ENCODE results near the gene ERN1.

ERN1 gene

GRCh38 chr17:64107500-64108236, 22.3 kb downstream of the ERN1 start:
- no peak for DNase-seq

DNA sequence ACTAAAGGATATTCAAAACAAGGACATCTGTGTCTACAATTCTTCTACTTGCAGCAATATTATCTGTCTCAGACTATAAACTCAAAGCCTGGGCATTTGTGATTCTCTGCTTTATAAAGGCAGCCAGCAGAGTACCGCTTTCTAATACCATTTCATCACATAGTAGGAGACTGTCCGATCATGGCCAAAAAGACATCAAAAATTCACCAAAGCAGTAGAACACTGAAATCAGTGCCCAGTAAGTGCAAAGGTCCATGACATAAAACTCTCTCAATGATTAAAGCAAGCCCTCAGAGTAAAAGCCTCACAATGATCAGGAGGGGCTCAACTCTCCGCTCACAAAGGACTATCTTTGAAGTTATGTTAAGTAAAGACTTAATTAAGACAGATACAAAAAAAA, 23.0 kb downstream of the ERN1 start:
- DNase-seq, result no peak

DNA sequence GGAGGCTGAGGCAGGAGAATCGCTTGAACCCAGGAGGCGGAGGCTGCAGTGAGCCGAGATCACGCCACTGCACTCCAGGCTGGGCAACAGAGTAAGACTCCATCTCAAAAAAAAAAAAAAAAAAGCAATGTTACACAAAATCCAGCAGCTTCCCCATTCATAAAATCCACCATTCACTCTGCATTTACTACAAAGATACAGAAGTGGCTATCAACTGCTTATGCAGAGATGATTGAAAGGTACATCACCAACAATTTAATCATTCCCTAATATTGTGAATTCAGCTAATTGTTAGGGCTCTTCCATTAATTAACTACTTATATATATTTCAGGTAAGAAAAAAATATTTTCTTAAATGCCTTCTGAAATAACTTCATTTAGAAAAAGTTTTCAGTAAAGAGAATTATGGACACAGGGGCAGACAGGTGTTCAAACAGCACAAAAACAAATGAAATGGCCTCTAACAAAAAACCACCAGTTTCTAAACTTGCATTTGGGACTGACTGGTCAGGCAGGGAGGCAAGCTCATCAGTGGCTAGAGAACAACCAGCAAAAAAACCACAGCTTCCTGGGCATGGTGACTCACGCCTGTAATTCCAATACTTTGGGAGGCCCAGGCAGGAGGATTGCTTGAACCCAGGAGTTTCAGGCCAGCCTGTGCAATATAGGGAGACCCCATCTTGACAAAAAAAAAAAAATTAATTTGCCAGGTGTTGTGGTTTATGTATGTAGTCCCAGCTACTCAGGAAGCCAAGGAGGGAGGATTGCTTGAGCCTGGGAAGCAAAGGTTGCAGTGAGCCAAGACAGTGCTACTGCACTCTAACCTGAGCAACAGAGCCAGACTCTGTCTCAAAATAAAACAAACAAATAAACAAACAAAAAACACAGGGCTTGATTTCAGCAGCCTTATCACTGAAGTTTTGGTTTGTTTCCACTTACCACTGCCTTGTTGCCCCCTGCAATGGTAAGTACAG, 26.3 kb downstream of the ERN1 start:
- no peak for DNase-seq

DNA sequence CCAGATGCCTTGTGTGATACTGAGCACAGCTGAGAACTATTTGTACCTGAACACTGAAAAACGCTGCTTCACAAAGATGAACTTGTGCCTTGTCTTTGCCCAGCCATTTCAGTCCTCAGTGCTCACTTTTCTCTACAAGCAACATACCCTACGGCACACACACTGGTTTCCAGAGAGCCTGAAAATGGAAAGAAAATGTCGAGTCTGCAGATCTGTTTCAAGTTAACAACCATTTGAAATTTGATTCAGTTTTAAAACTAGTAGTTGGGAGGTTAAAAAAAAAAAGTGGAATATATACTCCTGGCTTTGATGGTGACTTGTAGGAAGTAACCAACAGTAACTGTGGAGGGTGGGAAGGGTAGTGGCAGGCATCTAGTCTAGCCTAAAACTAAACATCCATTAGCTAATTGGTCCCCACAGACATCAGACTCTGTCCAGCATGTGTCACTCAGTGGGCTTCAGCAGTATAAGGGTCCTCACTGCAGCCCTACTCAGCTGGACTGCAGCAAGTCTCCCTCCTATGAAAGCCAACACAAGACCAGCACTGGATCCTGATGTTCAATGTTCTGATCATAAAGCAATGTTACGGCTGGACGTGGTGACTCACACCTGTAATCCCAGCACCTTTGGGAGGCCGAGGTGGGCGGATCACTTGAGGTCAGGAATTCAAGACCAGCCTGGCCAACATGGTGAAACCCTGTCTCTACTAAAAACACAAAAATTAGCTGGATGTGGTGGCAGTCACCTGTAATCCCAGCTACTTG, 27.1 kb downstream of the ERN1 start:
- DNase-seq, result no peak

GRCh38 chr17:64099543-64099942, 30.4 kb downstream of the ERN1 start:
- no peak for DNase-seq

GRCh38 chr17:64097196-64097936, 32.6 kb downstream of the ERN1 start:
- DNase-seq, result no peak

- DNase-seq, result no peak
These were observed 33.9 kb downstream of the ERN1 start for GRCh38 chr17:64096037-64096436.

DNA sequence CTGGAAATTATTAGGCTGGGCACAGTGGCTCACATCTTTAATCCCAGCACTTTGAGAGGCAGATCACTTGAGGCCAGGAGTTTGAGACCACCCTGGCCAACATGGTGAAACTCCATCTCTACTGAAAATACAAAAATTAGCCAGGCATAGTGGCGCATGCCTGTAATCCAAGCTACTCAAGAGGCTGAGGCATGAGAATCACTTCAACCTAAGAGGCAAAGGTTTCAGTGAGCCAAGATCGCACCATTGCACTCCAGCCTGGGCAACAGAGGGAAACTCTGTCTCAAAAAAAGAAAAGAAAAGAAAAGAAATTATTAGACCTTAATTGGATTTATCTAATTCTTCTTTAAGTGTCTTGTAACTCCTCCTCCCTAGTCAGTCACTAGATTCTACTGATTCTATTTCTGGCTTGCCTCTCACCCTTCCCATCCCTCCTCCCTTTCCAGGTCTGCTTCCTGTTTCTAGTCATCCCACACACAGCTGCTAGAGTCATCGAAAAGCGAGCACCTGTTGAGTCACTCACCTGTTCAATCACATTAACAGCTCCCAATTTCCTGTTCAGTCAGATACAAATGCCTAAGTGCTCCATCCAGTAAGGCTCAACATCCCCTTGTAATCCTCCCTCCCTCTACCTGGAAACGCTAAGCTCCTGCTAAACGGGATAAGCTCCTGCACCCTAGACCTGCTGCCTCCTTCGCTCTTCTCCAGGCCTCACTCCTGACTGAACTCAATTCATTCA, 34.6 kb downstream of the ERN1 start:
- no peak for DNase-seq

DNA sequence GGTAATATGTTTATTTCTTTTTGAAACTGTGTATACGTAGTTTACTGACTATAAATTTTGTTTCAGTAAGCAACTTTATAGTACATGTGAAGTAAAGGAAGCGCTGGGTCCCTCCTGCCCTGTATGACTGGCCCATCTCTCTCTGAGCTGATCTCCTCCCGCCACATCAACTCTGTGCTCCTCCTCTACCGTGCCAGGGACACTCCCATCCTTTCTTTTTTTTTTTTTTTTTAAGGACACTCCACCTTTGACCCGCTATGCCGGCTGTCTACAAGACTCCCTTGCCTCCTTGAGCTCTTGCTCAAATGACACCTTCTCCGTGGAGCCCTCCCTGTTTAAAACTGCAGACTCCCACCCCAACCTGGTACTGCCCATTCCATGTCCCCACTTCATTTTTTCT, 35.5 kb downstream of the ERN1 start:
- DNase-seq, result no peak

DNA sequence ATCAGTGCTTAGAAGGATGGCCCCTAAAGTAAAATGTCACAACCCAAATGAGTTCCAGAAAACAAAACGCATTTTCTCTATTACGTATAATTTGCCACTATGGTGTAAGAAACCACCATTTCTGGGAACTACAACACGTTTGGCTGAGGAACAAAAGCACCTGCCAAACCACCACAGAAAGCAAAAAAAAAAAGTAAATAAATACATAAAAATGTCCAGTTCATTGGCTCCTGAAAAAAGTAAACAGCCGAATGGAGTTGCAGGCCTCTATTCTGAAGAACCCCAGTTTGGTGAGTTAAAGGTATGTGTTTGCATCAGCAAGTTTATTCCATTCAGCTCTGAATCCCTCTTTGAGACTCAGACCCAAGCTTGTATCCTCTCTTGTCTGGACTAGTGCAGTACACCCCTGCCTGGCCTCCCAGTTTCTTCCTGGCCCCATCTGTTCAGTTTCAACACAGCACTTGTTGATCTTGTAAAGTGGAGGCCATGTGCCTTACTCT, 36.9 kb downstream of the ERN1 start:
- no peak for DNase-seq

DNA sequence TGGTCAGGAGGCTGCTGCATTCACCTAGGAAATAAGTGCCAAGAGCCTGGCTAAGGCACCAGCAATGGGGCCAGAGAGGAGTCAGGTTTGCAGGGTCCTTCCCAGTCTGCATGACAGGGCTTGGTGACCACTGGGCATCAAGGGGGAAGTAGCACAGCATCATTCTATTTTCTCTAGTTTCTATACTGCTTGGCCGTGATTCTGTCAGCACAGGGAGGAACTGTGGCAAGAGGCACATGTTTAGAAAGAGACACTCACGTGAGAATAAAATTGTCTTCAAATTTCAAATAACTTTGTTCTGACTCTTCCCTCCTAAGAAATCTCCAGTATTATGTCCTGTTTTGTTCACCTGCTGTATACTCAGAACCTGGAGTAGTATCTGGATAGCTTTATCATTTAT, 37.8 kb downstream of the ERN1 start:
- DNase-seq, result no peak

DNA sequence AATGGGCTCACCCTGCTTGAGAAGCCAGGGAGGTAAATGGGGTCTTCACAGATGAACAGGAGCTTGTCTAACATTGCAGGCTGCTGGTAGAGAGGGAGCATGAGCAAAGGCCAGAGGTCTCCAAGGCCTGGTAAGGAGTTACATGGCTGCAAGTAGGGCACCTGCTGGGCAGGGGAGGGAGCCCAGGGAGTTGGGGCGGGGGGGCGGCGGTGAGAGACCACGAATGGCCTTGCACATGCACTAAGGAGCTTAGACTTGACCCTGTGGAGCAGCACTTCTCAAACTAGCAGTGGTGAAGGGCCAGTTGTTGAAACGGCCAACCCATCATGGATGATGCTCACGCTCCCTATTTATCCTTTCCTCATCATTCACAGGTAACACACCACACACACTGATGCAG, 38.4 kb downstream of the ERN1 start:
- DNase-seq, result no peak

DNA sequence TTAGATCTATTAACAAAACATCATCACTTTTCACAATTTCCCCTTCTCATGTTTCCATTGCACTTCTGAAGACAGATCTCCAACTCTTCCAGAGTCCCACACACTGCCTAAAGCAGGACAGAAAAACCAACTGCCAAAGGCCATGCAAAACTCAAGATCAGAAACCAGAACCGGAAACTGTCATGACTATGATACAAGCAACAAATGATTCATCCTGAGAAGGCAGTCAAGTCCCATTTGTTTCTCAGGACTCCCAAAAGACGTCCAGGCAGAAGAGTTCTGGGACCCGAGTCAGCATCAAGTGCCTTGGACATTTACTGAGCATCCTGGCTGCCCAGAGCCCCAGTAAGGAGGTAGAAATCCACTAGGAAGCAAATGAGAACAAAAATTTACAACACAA, 38.8 kb downstream of the ERN1 start:
- DNase-seq, result peak in 1 of 2 experiments; percentile 23

DNA sequence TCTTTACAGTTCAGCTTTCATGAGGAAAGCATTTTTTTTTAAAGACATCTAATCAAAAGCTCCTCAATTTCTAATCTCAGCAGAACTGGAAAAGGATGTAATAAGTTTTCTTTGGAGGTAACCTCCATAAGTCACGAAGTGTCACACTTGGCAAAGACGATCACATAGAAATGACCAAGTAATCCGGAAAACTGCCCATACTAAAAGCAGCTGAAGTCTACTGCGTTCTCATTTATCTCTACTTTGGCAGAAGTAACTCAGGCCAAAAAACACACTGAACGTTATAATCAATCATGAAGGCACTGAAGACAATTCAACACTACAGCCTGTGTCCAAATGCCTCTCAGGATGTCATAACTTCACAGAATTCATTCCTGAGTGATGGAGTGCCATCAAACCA, 39.8 kb downstream of the ERN1 start:
- DNase-seq, result no peak

- no peak for DNase-seq
These were observed 42.5 kb downstream of the ERN1 start for GRCh38 chr17:64087252-64088005.

GRCh38 chr17:64085650-64086005, 44.3 kb downstream of the ERN1 start:
- DNase-seq, result no peak

- no peak for DNase-seq
These were observed 44.8 kb downstream of the ERN1 start for GRCh38 chr17:64084940-64085649.

DNA sequence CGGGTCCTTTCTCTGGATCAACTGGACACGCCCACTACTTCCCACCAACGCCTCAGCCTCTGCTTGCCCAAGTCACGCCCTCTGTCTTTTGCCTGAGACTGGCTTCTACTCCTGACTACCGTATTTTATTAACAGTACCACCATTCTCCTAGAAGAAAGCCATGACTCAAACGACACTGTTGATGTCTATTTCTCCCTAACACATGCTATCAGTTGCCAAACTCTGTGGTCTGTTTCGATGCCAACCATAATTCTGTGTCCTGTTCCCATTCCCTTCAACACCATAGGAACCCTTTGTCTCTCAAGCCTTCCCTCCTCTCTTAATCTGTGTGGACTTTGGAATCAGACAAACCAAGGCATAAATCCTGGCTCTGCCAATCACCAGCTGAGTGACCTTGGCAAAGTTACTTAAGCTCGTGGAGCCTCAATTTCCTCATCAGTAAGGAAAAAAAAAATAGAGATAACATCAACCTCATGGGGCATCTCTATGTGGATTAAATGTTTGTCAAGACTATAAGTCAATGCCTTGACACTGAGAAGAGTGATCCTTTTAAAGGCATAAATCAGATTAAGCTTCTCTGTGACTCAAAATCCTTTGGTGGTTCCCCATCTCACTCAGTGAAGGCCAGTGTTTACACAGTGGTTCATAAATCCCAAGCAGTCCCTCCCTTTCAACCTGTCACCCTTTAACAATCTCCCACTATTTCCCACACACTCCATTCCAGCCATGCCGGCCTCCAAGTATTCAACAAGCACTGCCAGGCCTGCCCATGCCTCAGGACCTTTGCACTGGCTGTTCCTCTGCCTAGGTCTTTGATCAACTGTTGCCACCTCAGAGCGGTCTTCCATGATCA, 45.6 kb downstream of the ERN1 start:
- DNase-seq, result no peak

DNA sequence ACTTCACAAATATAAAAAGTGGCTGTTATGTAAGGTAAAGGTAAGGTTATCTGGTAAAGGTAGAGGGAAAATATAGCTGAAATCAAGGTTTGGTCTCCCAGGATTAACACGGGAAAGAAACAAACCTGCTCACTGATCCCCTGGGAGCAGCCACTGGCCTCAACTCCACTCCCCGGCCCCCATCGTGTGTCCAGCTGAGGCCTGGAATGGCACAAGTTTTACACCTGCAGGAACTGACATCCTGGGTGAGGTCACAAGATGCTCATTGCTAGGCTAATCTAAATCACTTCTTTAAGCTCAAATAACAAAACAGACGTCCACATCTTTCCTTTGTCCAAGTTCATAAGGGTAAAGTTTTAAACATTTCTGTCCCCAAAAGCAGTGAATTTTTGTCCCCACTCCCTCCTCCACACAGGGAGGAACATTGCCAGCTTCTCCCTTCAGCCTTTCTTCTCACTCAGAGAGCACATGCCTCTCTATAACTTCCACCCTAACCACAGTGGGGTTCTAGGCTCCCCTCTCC, 46.3 kb downstream of the ERN1 start:
- DNase-seq, result no peak
